GM18873 (cell line): Measurements from ENCODE around the gene NUDT14.

Experiments used
- ATAC-seq: cut with Tn5 transposase; IDR thresholded peaks from one replicate; pipeline ENCODE4 v1.9.1; 2021; ENCODE audit warnings: mild to moderate bottlenecking, moderate library complexity, moderate number of reproducible peaks; ENCODE audit not compliant: unreplicated experiment, low FRiP score

The NUDT14 gene

GRCh38 chr14:105212541-105213300 is 31.6 kb upstream of the NUDT14 start:
- ATAC-seq, result no peak

GRCh38 chr14:105211758-105212089 is 30.6 kb upstream of the NUDT14 start:
- ATAC-seq, result no peak

GRCh38 chr14:105211086-105211757 is 30.1 kb upstream of the NUDT14 start:
- no peak for ATAC-seq

GRCh38 chr14:105210266-105211025 is 29.3 kb upstream of the NUDT14 start:
- no peak for ATAC-seq

- no peak for ATAC-seq
Observed at GRCh38 chr14:105209646-105210045, 28.5 kb upstream of the NUDT14 start.

- no peak for ATAC-seq
Observed at GRCh38 chr14:105209091-105209490, 28.0 kb upstream of the NUDT14 start.

GRCh38 chr14:105208738-105209075 is 27.6 kb upstream of the NUDT14 start:
- ATAC-seq, result no peak

GRCh38 chr14:105207996-105208737 is 27.1 kb upstream of the NUDT14 start:
- ATAC-seq, result no peak

- ATAC-seq, result no peak
Observed at GRCh38 chr14:105207460-105207901, 26.4 kb upstream of the NUDT14 start.

- ATAC-seq, result no peak
Observed at GRCh38 chr14:105206873-105207272, 25.8 kb upstream of the NUDT14 start.

GRCh38 chr14:105205673-105206208 is 24.6 kb upstream of the NUDT14 start:
- ATAC-seq, result no peak

GRCh38 chr14:105204931-105205672 is 24.0 kb upstream of the NUDT14 start:
- no peak for ATAC-seq

GRCh38 chr14:105204206-105204930 is 23.3 kb upstream of the NUDT14 start:
- no peak for ATAC-seq

- ATAC-seq, result no peak
Observed at GRCh38 chr14:105203701-105204100, 22.6 kb upstream of the NUDT14 start.

- ATAC-seq, result no peak
Observed at GRCh38 chr14:105203057-105203531, 22.0 kb upstream of the NUDT14 start.

GRCh38 chr14:105201925-105202513 is 20.9 kb upstream of the NUDT14 start:
- ATAC-seq, result no peak

GRCh38 chr14:105201156-105201924 is 20.2 kb upstream of the NUDT14 start:
- no peak for ATAC-seq

GRCh38 chr14:105200641-105201040 is 19.5 kb upstream of the NUDT14 start:
- no peak for ATAC-seq
